IPS DF 4.7 (cell line): ENCODE data around the gene MTA3.

Experiments used
- DNase-seq: peaks from one replicate; pipeline ENCODE4 v3.0.0-alpha.2; 2013; ENCODE audit warnings: low spot score; ENCODE audit errors: extremely low read depth

The MTA3 gene

DNA sequence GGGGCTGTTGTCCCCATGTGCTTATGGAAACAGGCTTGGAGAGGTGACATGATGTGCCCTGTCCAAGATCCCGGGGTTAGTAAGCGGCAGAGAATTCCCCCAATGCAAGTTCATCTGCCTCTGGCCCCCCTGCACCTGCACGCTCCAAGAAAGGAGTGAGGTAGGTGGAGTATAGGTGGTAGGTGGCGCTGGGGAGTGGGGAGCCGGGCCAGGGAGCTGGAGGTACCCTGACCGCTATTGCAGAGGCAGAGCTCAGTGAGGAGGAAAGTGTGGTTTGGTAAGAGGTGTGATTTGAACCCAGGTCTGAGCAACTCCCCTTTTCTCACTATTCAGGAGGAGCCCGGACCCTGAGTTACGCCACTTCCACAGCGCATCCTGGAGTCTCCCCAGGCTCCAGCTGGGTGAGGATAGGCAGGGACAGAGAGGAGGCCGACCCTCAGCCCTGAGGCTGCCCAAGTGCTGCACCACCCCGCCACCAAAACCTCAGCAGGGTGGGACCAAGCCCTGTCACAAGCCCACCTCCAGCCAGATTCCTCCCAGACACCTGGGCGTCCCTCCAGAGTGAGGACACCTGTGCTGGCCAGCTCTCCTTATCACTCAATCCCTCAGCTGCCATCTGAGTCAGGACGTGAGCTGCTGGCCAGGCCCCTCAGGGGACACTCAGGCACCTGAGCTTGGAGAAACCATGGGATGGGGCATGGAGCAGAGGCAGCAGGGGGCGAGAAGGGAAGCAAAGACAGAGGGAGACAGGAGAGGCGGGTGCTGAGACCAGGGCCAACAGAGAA is 218.3 kb downstream of the MTA3 start:
- DNase-seq = no peak

DNA sequence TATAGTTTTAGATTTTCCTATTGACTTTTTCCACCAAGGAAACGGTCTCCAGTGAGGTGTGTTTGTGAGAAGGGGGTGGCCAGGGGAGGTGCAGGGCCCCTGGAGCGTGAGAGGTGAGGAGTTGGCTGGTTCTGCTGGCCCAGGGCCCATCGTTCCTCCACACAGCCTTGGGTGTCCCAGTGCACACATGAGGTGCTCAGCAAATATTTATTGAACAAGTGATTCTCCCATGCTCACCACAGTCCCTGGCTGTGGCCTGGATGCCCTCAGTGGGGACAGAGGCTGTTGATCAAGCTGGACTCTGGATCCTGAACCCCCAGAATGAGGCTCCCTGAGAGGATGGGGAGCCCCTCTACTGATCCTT is 219.0 kb downstream of the MTA3 start:
- DNase-seq = no peak

DNA sequence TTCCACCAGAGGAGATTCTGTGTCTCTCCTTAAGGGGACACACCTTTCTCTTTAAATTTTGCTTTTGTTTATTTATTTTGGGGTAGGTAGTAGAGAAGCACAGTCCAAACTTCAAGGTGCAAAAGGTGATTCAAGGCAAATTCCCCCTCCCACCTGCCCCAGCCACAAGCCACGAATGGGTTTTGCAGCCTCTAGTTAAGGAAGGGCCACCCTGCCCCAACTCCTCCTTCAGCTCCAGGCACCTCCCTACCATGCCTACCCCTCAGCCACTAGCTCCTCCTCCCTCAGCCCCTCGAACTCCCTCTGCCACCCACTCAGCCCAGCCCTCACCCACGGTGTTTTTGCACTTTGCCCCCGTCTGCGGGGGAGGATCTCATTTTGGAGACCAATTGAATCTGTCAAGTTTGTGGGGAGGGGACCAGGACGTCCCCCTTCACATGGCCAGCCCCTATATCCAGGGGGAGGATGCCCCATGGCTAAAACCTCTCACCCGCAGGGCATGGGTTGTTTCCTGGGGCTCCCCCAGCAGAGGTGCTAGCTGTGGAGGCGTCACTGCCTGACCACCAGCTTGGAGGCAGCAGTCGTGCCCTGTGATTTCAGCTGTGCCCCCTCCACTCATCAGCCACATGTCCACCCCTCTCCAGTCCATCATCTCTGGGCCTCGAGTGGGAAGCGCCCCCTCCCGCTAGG is 219.5 kb downstream of the MTA3 start:
- DNase-seq = no peak

DNA sequence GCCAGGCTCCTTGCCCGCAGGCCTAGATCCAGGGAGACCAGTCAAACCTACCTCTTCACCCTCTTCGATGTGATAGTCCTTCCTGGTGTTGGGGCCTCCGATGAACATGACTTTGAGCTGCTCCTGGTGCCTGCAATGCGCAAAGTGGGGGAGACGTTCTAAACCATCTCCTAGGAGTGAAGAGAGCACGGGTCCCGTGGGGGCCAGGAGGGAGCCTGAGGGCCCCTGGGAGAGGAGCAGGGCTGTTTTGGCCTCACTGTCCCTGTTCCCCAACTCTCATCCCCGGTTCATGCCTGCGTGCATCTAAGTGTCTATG is 220.0 kb downstream of the MTA3 start:
- DNase-seq = no peak

DNA sequence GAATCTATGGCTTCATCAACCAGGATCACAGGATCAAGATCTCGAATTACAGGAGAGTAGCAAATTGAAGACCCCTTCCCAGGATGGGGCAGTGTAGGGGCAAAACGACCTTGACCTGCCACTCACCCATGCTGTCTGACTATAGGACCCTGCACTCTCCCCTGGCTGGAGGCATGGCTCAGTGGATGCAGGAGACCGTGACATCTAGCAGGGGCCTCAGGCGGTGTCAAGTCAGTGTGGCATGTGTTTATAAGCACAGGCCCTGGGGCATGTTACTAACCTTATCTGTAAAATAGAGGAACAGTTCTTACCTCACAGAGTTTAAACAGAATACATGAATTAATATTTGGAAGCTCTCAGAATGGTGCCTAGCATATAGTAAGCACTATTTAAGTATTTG is 220.4 kb downstream of the MTA3 start:
- no peak for DNase-seq

DNA sequence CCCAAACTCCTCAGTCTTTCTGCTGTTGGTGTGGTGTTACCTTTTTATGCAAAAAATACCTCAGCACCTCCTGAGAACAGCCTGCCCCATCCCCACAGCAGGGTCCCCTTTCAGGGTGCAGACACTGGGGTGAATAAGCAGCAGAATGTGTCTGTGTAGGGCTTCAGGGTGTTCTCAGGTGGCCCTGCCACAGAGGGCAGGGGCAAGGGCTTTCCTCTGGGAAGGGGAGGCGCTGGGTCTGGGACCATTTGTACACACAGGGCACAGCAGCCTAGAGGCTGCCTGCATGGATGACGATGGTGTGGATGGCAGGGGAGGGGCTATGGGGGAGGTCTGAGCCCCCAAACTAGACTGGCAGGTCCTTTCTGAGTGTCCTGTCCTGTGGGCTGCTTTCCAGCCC is 221.3 kb downstream of the MTA3 start:
- no peak for DNase-seq

DNA sequence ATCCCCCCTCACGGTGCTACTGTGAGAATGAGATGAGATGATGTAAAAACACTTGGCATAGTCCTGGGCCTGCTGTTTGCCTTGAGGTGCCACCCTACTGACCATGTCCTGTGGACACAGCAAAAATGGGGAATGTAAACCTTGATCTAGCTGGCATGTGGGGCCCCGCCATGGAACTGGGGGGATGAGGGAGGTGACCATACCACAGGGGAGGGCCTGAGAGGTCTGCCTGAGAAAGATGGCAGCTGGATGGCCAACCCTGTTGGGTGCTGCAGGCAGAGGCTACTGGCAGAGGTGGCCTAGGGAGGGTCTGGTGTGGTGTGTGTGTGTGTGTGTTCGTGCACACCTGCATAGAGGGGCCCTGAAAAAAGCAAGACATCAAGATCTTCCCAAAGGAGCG is 223.2 kb downstream of the MTA3 start:
- DNase-seq = no peak

DNA sequence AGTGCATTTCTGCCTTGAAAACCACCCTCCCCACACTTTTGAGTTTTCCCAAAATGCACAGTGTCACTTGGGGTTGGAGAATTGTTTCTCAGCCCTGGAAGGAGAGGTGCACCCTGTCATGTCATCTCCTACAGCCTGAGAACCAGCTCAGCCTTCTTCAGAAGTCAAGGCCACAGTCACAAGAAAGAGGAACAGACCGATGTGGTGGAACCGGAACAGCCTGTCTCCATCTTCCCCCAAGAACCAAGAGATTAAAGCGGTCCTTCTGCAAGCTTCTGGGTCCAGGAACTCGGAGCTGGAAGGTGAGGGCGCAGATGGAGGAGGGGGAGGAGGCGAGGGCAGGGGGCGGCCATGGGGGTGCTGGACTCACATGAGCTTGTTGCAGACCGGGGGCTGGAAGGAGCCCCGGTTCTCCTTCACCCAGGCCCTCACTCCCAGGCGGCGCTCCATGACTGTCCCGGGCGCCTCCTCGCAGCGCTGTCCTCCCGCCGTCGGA is 223.7 kb downstream of the MTA3 start:
- DNase-seq = no peak

DNA sequence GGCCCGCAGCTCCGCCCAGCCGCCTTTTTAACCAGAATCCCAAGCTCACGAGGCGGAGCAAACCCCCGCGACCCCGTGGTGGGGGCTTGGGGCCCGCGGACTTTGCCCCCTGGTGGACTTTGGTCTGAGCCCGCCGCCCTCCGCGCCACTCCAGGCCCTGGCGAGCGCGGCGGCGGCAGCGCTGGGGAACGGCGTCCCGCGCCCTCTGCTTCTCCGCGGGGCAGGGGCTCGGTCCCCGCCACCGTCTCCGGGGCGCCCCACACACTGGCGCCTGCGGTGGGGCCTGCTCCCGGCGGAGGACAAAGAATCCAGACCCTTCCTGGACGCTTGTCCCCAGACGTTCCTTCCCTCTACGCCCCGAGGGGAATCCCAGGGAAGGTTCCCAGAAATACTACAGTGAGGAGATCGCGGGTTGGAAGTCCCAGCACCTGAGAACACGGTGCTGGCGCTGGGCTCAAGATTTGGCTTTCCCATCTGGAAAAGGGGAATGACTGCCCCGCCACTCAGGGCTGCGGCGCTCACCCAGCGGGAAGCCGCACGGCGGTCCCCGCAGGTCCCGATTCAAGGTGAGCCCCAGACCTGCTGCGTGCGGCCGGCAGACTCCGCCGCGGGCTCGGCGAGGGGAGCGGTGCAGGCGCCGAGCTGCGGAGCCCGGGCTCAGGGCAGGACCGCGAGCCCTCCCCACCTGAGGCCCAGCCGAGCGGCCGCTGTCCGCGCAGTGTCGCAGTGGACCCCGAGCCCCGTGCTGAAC is 224.3 kb downstream of the MTA3 start, which contains the start of gene HAAO:
TSS of gene HAAO (minus strand) at position 1 of the 751 bp plus-strand sequence. CDS start 47 bp downstream, outside the sequence.
- DNase-seq = no peak

DNA sequence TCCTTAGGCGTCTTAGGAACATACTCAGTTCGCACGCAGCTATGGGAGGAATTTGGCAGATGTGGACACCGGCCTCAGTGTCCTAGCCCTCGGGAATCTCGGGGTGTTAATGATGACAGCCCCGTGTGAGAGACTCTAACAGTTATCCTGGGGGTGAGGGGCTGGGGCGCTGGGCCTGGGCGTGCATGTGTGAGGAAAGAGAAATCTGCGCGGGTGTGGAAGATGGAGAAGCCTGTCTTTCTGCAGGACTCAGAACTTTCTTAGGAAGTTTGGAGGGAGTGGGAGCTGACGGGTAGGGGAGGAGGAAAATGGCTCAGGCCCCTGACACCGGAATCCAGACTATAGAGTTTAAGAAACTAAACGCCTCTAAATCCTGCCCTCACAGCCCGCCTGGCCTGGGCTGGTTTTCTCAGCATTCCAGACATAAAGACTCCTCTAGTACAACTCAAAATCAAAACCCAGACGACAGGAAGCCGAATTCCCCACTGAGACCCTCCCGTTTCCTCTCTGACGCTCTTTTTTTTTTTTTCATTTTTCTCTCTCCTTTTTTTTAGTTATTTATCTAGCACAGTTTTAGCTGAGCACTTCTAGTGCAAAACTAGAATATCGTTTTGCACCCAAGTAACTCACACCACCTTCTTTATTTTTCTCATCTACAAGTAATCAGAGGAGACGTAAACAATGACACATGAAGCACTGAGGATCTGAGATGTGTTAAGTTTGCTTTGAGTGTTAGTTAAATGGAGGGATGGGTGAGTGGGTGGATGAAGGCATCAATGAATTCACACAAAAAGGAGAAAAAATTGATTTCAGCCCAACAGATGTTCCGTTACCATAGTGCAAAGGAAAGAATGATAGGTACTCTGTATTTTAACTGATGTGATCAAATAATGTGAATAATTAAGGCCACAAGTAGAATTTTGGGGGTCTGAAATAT is 225.2 kb downstream of the MTA3 start:
- DNase-seq = no peak

DNA sequence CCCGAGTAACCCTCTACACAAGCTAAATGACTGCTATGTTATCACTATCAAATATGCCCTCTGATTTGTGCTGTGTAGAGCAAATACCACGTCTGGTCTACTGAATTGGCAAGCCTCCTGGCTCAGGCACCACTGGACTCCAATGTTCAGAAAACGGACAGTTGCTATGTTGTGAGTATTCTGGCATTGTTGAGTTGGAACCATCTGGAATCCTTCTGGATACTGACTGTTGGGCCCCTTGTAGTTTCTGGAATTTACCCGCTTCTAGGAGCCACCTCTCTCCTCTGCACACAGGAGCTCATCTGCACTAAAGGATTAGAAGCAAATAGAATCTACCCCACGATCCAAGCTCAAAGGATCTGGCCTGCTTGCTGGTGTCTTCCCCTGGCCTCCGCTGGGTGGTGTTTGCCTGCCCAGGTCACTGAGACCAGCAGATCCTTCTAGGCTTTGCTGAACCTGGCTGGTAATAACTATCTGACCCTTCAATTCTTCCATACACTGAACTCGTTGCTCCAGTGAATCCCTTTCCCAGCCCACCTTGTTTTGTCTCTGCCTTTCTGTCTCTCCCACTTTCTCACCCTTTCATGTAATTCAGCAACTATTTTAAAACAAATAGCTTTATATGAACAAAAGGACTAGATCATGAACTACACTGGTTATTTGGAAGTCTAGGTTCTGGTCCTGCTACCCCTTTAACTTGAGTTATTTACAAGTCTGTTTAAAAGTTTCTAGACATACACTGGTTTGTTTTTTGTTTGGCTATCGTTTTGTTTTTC is 226.0 kb downstream of the MTA3 start:
- no peak for DNase-seq

DNA sequence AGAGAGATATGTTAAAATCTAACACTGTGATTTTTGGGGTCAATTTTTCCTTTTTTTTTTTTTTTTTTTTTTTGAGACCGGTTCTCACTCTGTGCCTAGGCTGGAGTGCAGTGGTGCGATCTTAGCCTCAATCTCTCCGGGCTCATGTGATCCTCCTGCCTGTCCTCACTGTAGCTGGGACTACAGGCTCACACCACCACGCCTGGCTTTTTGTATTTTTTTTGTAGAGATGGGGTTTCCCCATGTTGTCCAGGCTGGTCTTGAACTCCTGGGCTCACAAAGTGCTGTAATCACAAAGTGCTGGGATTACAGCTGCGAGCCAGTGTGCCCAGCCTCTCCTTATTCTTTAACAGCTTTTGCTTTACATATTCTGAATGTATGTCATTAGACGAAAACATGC is 226.8 kb downstream of the MTA3 start:
- DNase-seq = no peak

DNA sequence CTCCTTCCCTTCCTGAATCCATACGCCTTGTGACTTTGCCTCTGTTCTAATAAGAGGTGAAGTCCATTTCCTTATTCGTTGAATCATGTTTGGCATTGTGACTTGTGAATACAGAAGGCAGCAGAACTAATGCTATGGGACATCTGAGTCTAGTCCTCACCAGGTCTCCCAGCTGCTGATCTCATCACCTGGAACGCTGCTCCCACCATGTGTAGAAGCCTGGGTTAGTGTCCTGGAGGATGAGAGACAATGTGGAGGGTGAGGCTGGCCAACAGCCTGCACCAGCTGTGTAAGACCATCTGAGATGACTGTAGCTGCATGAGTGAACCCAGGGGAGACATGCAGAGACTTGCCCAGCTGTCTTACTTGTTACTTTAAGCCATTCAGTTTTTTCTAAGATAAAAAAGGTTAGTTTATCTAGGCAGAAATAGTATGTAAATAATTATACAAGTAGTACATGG is 227.4 kb downstream of the MTA3 start:
- no peak for DNase-seq

DNA sequence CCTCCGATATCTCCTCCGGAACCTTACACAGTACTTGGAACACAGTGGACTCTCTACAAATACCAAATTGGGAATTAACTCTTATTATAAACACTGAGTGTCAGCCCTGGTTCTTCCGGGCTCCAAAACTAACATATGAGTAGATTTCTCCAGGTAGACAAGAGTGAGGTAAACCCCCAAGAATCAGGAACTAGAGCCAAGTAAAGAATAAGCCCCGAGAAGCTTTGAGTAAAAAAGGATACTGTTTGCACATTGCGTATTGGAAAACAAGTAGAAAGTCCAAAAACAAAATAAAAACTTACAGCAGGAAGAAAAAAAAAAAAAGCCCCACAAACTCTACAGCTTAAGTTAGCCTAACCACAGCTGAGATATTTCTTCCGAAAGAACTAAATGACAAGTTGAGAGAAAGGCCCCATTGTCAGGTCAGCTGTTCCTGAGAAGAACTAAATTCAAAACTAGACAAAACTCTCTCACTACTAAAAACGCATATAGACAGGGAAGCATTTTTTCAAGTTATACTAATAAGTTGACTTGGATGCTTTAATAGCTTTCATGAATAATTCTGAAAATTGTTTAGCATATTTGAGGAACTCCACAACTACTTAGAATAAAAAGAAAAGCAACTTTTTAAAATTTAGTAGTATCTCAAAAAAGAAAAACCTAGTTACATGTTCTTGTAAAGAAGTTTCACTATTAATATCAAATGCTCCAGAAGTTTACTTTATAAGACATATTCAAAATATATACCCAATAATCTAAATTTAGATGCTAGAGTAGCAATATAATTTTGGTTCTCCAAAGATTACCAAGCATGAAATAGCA is 228.2 kb downstream of the MTA3 start:
- DNase-seq = no peak

DNA sequence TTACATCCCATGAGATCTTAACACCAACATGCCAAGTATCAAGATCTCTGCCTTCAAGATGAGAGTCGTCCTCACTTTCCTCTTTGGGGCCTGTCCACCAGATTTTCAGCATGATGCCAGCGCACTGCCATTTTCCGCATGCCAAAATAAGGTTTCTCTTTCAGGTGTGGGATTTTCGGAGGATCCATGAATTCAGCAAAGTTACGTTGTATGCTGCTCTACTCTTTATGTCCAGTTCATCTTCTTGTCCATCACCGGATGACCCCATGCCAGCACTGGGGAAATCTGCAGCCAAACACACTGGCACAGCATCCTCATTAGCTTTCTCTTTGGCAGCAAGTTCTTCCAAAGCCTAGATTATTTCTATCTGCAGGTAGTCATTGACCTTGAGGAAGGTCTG is 228.8 kb downstream of the MTA3 start:
- DNase-seq = no peak

DNA sequence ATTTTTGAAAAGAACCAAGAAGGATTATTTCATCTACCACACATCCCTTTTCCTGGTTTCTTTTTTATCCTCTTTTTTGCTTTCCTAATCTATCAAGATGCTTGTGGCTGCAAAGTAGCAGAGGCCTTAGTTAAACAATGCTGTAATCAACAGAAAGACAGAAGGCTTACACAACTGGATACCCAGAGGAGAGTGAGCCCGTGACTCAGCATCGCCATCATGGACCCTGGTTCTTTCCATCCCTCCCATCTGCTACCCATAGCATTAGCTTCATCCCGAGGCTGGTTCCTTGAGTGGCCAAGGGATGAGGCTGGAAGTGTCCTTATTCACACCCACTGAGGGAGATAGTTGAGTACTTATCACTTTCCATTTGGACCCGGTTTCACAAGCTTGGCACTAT is 231.4 kb downstream of the MTA3 start:
- DNase-seq = no peak

DNA sequence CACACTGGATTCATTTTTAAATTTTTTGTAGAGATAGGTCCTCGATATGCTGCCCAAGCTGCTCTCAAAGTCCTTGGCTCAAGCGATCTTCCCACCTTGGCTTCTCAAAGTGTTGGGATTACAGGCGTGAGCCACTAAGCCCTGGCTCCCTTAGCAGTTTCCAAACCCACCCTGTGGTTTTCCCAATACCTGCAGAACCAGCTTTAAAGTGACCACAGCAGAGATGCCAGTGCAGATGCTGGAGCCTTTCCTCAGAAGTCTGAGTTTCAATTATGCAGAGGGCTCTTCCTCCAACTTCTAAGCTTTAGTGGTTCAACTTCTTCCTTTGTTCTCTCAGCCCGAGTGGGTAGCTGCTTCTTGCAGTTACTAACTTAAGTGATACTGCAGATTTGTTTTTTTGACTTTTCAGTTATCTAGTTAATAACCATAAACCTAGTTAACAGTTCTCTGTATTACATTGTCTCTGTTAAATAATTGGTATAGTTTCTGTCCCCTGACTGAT is 232.1 kb downstream of the MTA3 start:
- DNase-seq = no peak

DNA sequence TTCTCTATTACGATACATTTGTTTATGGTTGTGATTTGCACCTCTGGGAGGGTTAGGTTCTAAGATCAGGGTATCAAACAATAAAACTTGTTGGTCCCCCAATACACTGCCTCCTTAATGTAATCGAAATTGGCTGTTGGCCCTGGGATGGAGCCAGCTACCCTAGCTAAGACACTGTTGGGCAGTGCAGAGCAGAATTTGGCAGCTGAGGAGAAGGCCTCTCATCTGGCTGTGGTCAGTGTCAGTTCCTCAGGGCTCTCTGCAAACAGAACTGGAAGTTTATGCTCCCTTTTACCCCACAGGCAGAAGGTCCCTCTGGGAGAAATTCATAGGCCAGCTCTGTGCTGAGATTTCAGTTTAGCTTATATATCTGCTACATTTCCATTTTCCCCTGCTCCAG is 232.5 kb downstream of the MTA3 start:
- DNase-seq = no peak

DNA sequence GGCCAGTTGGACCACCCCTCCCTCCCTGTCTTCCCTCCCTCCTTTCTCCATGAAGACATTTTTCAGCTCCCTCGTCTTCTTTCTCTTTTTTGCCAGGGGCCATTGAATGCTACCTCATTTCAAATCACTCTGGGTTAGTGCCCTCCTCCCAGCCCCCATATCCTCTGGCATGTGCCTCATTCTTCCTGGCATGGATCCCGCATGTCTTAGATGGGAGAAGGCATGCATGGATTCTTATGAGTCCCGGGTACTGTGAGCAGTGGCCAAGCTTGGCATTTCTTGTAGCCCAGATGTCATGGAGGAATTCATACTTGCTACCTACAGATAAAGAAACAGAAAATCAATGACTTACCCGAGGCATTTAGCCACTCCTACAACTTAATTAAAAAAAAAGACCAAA is 232.9 kb downstream of the MTA3 start:
- no peak for DNase-seq
